HEK293 (cell line): ENCODE results near the gene DDIT3.
A peak's percentile ranks its signal among the peaks of the same experiment; 100 is the strongest.

ENCODE experiments used
- CTCF ChIA-PET: fragments of 350-600 bp; formaldehyde crosslinking; extraction: SDS; loops from one replicate; lab custom pipeline; 2021; ENCODE audit warnings: antibody characterized with exemption; lab: Yijun Ruan, JAX
- POLR2A ChIA-PET: fragments of 300-600 bp; formaldehyde crosslinking; extraction: SDS; loops from one replicate; lab custom pipeline; 2020; ENCODE audit warnings: antibody characterized with exemption, inconsistent platforms; lab: Yijun Ruan, JAX
- H3K27ac ChIP-seq: fragments of 200-500 bp; sonication (Bioruptor generic); 2 replicates; pipeline ENCODE4 v1.5.1; 2014; ENCODE audit warnings: low read depth, low read length, control low read depth, inconsistent platforms; ENCODE audit errors: extremely low read depth
- H3K36me3 ChIP-seq, 2 experiments: fragments of 200-500 bp in 1 of 2; sonication (Bioruptor generic) in 1 of 2; 1 replicate in 1 of 2; 2 replicates in 1 of 2; pipeline ENCODE4 v1.5.1; 2014 to 2017; ENCODE audit warnings: inconsistent platforms in 2 of 2, low read length in 2 of 2; ENCODE audit not compliant: control insufficient read depth in 2 of 2, insufficient read depth in 1 of 2
- H3K4me1 ChIP-seq: fragments of 200-500 bp; sonication (Bioruptor generic); 2 replicates; pipeline ENCODE4 v1.5.1; 2014; ENCODE audit warnings: mild to moderate bottlenecking, low read length, inconsistent platforms; ENCODE audit not compliant: control insufficient read depth, insufficient read depth
- H3K4me3 ChIP-seq: 2 replicates; pipeline ENCODE4 v1.5.1; 2011; ENCODE audit warnings: low read depth, mild to moderate bottlenecking, control low read depth, low read length, moderate library complexity
- H3K9me3 ChIP-seq: fragments of 200-500 bp; sonication (Bioruptor generic); 2 replicates; pipeline ENCODE4 v1.5.1; 2014; ENCODE audit warnings: low read depth, low read length, inconsistent platforms; ENCODE audit not compliant: control insufficient read depth, insufficient read depth
- AEBP2 ChIP-seq: fragments of 450-650 bp; formaldehyde crosslinking; IDR thresholded peaks from 2 replicates; pipeline ENCODE4 v1.5.1; 2016; ENCODE audit warnings: missing biosample characterization, missing genetic modification characterization, borderline replicate concordance
- GLI2 ChIP-seq: fragments of 450-650 bp; formaldehyde crosslinking; IDR thresholded peaks from 2 replicates; pipeline ENCODE4; 2017; ENCODE audit warnings: missing biosample characterization, missing genetic modification characterization, low read depth, borderline replicate concordance
- GLI4 ChIP-seq: fragments of 450-650 bp; formaldehyde crosslinking; IDR thresholded peaks from 2 replicates; pipeline ENCODE4 v1.5.1; 2016; ENCODE audit warnings: missing biosample characterization, missing genetic modification characterization
- MYNN ChIP-seq: fragments of 450-650 bp; formaldehyde crosslinking; IDR thresholded peaks from 2 replicates; pipeline ENCODE4 v1.5.1; 2016; ENCODE audit warnings: missing biosample characterization, missing genetic modification characterization, borderline replicate concordance
- REPIN1 ChIP-seq: fragments of 450-650 bp; formaldehyde crosslinking; IDR thresholded peaks from 2 replicates; pipeline ENCODE4 v1.5.1; 2017; ENCODE audit warnings: missing biosample characterization, missing genetic modification characterization, low read depth
- REST ChIP-seq: fragments of 450-650 bp; formaldehyde crosslinking; IDR thresholded peaks from 2 replicates; pipeline ENCODE4 v1.5.1; 2016; ENCODE audit warnings: missing biosample characterization, missing genetic modification characterization
- SCRT2 ChIP-seq: fragments of 450-650 bp; formaldehyde crosslinking; IDR thresholded peaks from 2 replicates; pipeline ENCODE4 v1.5.1; 2016; ENCODE audit warnings: missing biosample characterization, missing genetic modification characterization
- SETDB1 ChIP-seq: IDR thresholded peaks from one replicate; pipeline ENCODE4 v1.6.1; 2017; ENCODE audit warnings: mild to moderate bottlenecking, low read length, moderate library complexity, mixed read lengths; ENCODE audit not compliant: insufficient read length
- TCF7L2 ChIP-seq: IDR thresholded peaks from 2 replicates; pipeline ENCODE4 v1.6.1; 2011; ENCODE audit warnings: low read depth, mild to moderate bottlenecking, inconsistent platforms, low read length, moderate library complexity, borderline replicate concordance
- YY2 ChIP-seq: fragments of 450-650 bp; formaldehyde crosslinking; IDR thresholded peaks from 2 replicates; pipeline ENCODE4 v1.5.1; 2016; ENCODE audit warnings: missing biosample characterization, missing genetic modification characterization
- ZFHX2 ChIP-seq: fragments of 450-650 bp; formaldehyde crosslinking; conservative IDR thresholded peaks from 2 replicates; pipeline ENCODE4 v1.5.1; 2016; ENCODE audit warnings: missing biosample characterization, missing genetic modification characterization
- ZNF114 ChIP-seq: fragments of 450-650 bp; formaldehyde crosslinking; IDR thresholded peaks from 2 replicates; pipeline ENCODE4 v1.5.0; 2017; ENCODE audit warnings: missing biosample characterization, missing genetic modification characterization
- ZNF157 ChIP-seq: fragments of 450-650 bp; formaldehyde crosslinking; IDR thresholded peaks from 2 replicates; pipeline ENCODE4 v1.5.1; 2016; ENCODE audit warnings: missing biosample characterization, missing genetic modification characterization
- ZNF16 ChIP-seq: fragments of 450-650 bp; formaldehyde crosslinking; IDR thresholded peaks from 2 replicates; pipeline ENCODE4 v1.5.1; 2016; ENCODE audit warnings: low read depth, missing biosample characterization, missing genetic modification characterization
- ZNF175 ChIP-seq: fragments of 450-650 bp; formaldehyde crosslinking; IDR thresholded peaks from 2 replicates; pipeline ENCODE4 v1.5.1; 2016; ENCODE audit warnings: missing biosample characterization, missing genetic modification characterization
- ZNF184 ChIP-seq: fragments of 450-650 bp; IDR thresholded peaks from 2 replicates; pipeline ENCODE4 v1.5.1; 2018; ENCODE audit warnings: missing biosample characterization, mild to moderate bottlenecking, missing genetic modification characterization
- ZNF248 ChIP-seq: fragments of 450-650 bp; formaldehyde crosslinking; IDR thresholded peaks from 2 replicates; pipeline ENCODE4 v1.5.1; 2017; ENCODE audit warnings: missing biosample characterization, missing genetic modification characterization
- ZNF292 ChIP-seq: fragments of 450-650 bp; formaldehyde crosslinking; IDR thresholded peaks from 2 replicates; pipeline ENCODE4 v1.5.1; 2016; ENCODE audit warnings: low read depth, missing biosample characterization, missing genetic modification characterization, borderline replicate concordance
- ZNF341 ChIP-seq: fragments of 450-650 bp; formaldehyde crosslinking; IDR thresholded peaks from 2 replicates; pipeline ENCODE4; 2016; ENCODE audit warnings: low read depth, missing biosample characterization, missing genetic modification characterization
- ZNF362 ChIP-seq: fragments of 450-650 bp; formaldehyde crosslinking; IDR thresholded peaks from 2 replicates; pipeline ENCODE4 v1.5.1; 2016; ENCODE audit warnings: missing biosample characterization, missing genetic modification characterization
- ZNF473 ChIP-seq: fragments of 450-650 bp; formaldehyde crosslinking; IDR thresholded peaks from 2 replicates; pipeline ENCODE4 v1.5.1; 2017; ENCODE audit warnings: missing biosample characterization, missing genetic modification characterization
- ZNF510 ChIP-seq: fragments of 450-650 bp; formaldehyde crosslinking; IDR thresholded peaks from 2 replicates; pipeline ENCODE4 v1.5.1; 2018; ENCODE audit warnings: mild to moderate bottlenecking, missing genetic modification characterization, missing biosample characterization; ENCODE audit not compliant: insufficient replicate concordance
- ZNF513 ChIP-seq: fragments of 450-650 bp; IDR thresholded peaks from 2 replicates; pipeline ENCODE4 v1.5.1; 2018; ENCODE audit warnings: missing biosample characterization, missing genetic modification characterization
- ZNF571 ChIP-seq: fragments of 450-650 bp; formaldehyde crosslinking; IDR thresholded peaks from 2 replicates; pipeline ENCODE4 v1.5.0; 2017; ENCODE audit warnings: missing biosample characterization, missing genetic modification characterization
- ZNF664 ChIP-seq: fragments of 450-650 bp; formaldehyde crosslinking; IDR thresholded peaks from 2 replicates; pipeline ENCODE4 v1.5.1; 2016; ENCODE audit warnings: missing biosample characterization, missing genetic modification characterization
- ZNF670 ChIP-seq: fragments of 450-650 bp; formaldehyde crosslinking; IDR thresholded peaks from 2 replicates; pipeline ENCODE4 v1.5.1; 2016; ENCODE audit warnings: missing biosample characterization, missing genetic modification characterization, low read depth
- ZNF704 ChIP-seq: fragments of 450-650 bp; formaldehyde crosslinking; IDR thresholded peaks from 2 replicates; pipeline ENCODE4 v1.5.1; 2016; ENCODE audit warnings: missing biosample characterization, missing genetic modification characterization
- ZNF830 ChIP-seq: fragments of 450-650 bp; IDR thresholded peaks from 2 replicates; pipeline ENCODE4 v1.5.0; 2018; ENCODE audit warnings: missing biosample characterization, missing genetic modification characterization, low read depth, mild to moderate bottlenecking, moderate library complexity
- ZSCAN30 ChIP-seq: fragments of 450-650 bp; IDR thresholded peaks from 2 replicates; pipeline ENCODE4 v1.5.1; 2018; ENCODE audit warnings: missing biosample characterization, mild to moderate bottlenecking, missing genetic modification characterization, moderate library complexity

DDIT3 gene

GRCh38 chr12:57489157-57489641 is 31.1 kb downstream of the DDIT3 start (continued):
- TF ChIP-seq AEBP2 (tag by site-specific recombination) (no peak), ZNF670 (tag by site-specific recombination) (no peak), ZNF292 (tag by site-specific recombination) (no peak), ZNF704 (no peak), ZNF248 (tag by site-specific recombination) (no peak), ZNF341 (no peak), ZNF513 (tag by site-specific recombination) (no peak), ZNF830 (no peak)

GRCh38 chr12:57488402-57489156 is 31.7 kb downstream of the DDIT3 start:
- no peaks in the 10 kb centered on the region for H3K9me3 ChIP-seq
- POLR2A ChIA-PET = interaction anchor here (0.7 to 1.9 kb wide), 2 partner anchors 9 kb away, joined by 3 to 8 read pairs; no protein-coding TSS in a partner anchor
- H3K27ac ChIP-seq = peak overlapping the region; percentile 87
- H3K4me3 ChIP-seq = peak overlapping the region; percentile 91
- CTCF ChIA-PET = interaction anchor here (0.5 to 0.8 kb wide), 2 partner anchors 26 to 364 kb away, joined by 3 to 7 read pairs; no protein-coding TSS in a partner anchor
- no peaks in the 10 kb centered on the region for H3K4me1 ChIP-seq
- peaks cover 24 to 40% of the 10 kb centered on the region in 2 experiments for H3K36me3 ChIP-seq
- TF ChIP-seq TCF7L2 (no peak), ZNF571 (no peak), YY2 (tag by site-specific recombination) (no peak), ZNF157 (no peak), ZNF184 (tag by site-specific recombination) (no peak), GLI2 (tag by site-specific recombination) (no peak), ZNF510 (tag by site-specific recombination) (no peak), ZNF16 (tag by site-specific recombination) (no peak), ZNF473 (no peak), ZFHX2 (tag by site-specific recombination) (no peak), GLI4 (no peak), REST (tag by site-specific recombination) (peak; percentile 30; the same call in 1 of the 2 replicates), REPIN1 (tag by site-specific recombination) (no peak), ZNF114 (tag by site-specific recombination) (no peak), SETDB1 (no peak), ZSCAN30 (tag by site-specific recombination) (no peak), SCRT2 (tag by site-specific recombination) (peak; percentile 94), ZNF664 (no peak), MYNN (tag by site-specific recombination) (no peak), ZNF362 (tag by site-specific recombination) (no peak), ZNF175 (tag by site-specific recombination) (no peak)
